Thymus (tissue), 11 donors: ENCODE data around the gene TUBE1. TPM values are rescaled to one million over a fixed set of nuclear protein-coding genes. Genes with fewer than 3 reads are reported as not detected.
"Not testable (repeated sequence)": the region's sequence is repeated elsewhere in the genome, so short reads cannot be mapped to it uniquely, and the experiment has no call there.

Experiments
- DNase-seq, 9 donors: peaks; one replicate each; pipeline ENCODE4 v3.0.0-alpha.2; 2013; ENCODE audit warnings: low spot score in 9 of 9, low read depth in 6 of 9, missing footprints in 1 of 9
- H3K27ac ChIP-seq, 2 donors: one replicate each; pipeline ENCODE4 v1.5.1; 2013; ENCODE audit warnings: control low read depth in 1 of 2, low read depth in 1 of 2, low read length in 1 of 2, mild to moderate bottlenecking in 1 of 2, moderate library complexity in 1 of 2
- H3K27me3 ChIP-seq, 2 donors: one replicate each; pipeline ENCODE4 v1.5.1; 2013; ENCODE audit warnings: low read length in 1 of 2; ENCODE audit not compliant: control insufficient read depth in 2 of 2, insufficient read depth in 1 of 2
- H3K36me3 ChIP-seq, 2 donors: one replicate each; pipeline ENCODE4 v1.5.1; 2013; ENCODE audit warnings: low read length in 1 of 2, mild to moderate bottlenecking in 1 of 2, moderate library complexity in 1 of 2; ENCODE audit not compliant: control insufficient read depth in 2 of 2, insufficient read depth in 2 of 2
- H3K4me1 ChIP-seq, 2 donors: one replicate each; pipeline ENCODE4 v1.5.1; 2013; ENCODE audit warnings: low read length in 2 of 2; ENCODE audit not compliant: control insufficient read depth in 2 of 2, insufficient read depth in 2 of 2
- H3K4me3 ChIP-seq, 2 donors: one replicate each; pipeline ENCODE4 v1.5.1; 2013; ENCODE audit warnings: low read length in 2 of 2, control low read depth in 1 of 2, mild to moderate bottlenecking in 1 of 2
- H3K9me3 ChIP-seq, 2 donors: one replicate each; pipeline ENCODE4 v1.5.1; 2013; ENCODE audit warnings: low read length in 1 of 2, mild to moderate bottlenecking in 1 of 2; ENCODE audit not compliant: control insufficient read depth in 2 of 2, insufficient read depth in 1 of 2
- WGBS: extraction: QIAGEN DNeasy Blood & Tissue Kit; methylation state at CpG from one replicate; pipeline ENCODE4 v1.1.7; 2013; 5-methylcytosine and 5-hydroxymethylcytosine counted together
- polyA plus RNA-seq: library from polyadenylated mRNA; stranded (reverse); fragments of 200-250 nt; gene quantifications from one replicate; pipeline ENCODE4 v1.2.3, GENCODE V29; 2013
- total RNA-seq: library from RNA; stranded (reverse); fragments of 120-200 nt; gene quantifications from one replicate; pipeline ENCODE4 v1.2.4, GENCODE V29; 2013
- donor health status: healthy.

The TUBE1 gene
- total and polyA plus RNA-seq, 2 donors = 14.3 to 24.9 TPM

GRCh38 chr6:112114577-112115223, 27.4 kb upstream of the TUBE1 start:
- WGBS = 98% methylated on average over 3 of the region's 3 CpGs
- H3K27me3 ChIP-seq = no peaks in the 10 kb centered on the region
- H3K36me3 ChIP-seq = no peaks in the 10 kb centered on the region
- no peaks in the 10 kb centered on the region for H3K9me3 ChIP-seq
- H3K4me1 ChIP-seq = no peaks in the 10 kb centered on the region
- DNase-seq = no peak
- H3K4me3 ChIP-seq = no peak overlapping the region
- no peak overlapping the region for H3K27ac ChIP-seq

DNA sequence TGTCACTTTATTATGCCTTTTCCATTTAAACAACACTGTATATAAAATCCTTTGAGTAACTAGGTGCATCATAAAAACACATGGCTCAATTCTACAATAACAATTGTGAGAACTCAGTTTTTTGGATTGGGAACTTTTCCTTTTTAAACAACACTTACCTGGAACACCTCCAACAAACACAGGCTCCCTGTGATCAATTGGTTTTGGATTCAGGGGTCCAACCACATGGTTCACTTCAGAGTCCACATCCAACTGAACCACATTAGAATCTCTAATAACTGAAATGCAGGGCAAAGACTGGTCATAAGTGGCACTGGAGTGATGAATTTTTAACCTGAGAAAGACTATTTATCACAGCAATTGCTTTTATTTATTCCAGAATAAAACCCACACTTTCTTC, 26.6 kb upstream of the TUBE1 start:
- no peak for DNase-seq
- Histone ChIP-seq H3K36me3 (no peaks in the 10 kb centered on the region), H3K27ac (no peak overlapping the region), H3K27me3 (no peaks in the 10 kb centered on the region), H3K4me3 (no peak overlapping the region), H3K9me3 (no peaks in the 10 kb centered on the region), H3K4me1 (no peaks in the 10 kb centered on the region)

DNA sequence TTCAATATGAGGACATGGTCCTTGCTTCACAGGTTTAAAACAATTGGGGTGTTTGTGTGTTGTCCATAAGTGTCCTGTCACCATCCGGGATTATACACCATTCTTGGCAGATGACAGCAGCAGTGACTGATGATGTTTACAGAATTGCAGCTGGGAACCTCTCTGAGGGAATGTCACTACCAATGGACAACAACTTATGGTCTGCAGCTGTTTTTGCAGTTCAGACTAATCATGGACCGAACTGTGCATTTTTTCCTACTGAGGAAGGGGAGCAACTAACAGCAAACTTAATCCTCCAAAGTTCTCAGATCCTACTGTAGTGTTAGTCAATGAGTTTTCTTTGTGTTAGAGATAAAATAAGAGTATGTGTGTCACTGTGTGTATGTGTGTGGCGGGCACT, 26.1 kb upstream of the TUBE1 start:
- H3K9me3 ChIP-seq = no peaks in the 10 kb centered on the region
- H3K27ac ChIP-seq = no peak overlapping the region
- no peak overlapping the region for H3K4me3 ChIP-seq
- no peaks in the 10 kb centered on the region for H3K4me1 ChIP-seq
- no peak for DNase-seq
- H3K27me3 ChIP-seq = no peaks in the 10 kb centered on the region
- no peaks in the 10 kb centered on the region for H3K36me3 ChIP-seq
- 97% methylated on average over 3 of the region's 3 CpGs for WGBS

- Histone ChIP-seq H3K36me3 (no peaks in the 10 kb centered on the region), H3K27ac (no peak overlapping the region), H3K9me3 (no peaks in the 10 kb centered on the region), H3K4me3 (no peak overlapping the region), H3K27me3 (no peaks in the 10 kb centered on the region), H3K4me1 (no peaks in the 10 kb centered on the region)
- 90% methylated on average over 9 of the region's 9 CpGs for WGBS
- DNase-seq = no peak
Measured at GRCh38 chr6:112109262-112109661, 22.0 kb upstream of the TUBE1 start.

GRCh38 chr6:112106562-112106961, 19.3 kb upstream of the TUBE1 start:
- H3K4me1 ChIP-seq = no peaks in the 10 kb centered on the region
- 91% methylated on average over 2 of the region's 2 CpGs for WGBS
- H3K9me3 ChIP-seq = no peaks in the 10 kb centered on the region
- H3K27me3 ChIP-seq = no peaks in the 10 kb centered on the region
- H3K4me3 ChIP-seq = no peak overlapping the region
- no peaks in the 10 kb centered on the region for H3K36me3 ChIP-seq
- H3K27ac ChIP-seq = no peak overlapping the region
- no peak for DNase-seq

DNA sequence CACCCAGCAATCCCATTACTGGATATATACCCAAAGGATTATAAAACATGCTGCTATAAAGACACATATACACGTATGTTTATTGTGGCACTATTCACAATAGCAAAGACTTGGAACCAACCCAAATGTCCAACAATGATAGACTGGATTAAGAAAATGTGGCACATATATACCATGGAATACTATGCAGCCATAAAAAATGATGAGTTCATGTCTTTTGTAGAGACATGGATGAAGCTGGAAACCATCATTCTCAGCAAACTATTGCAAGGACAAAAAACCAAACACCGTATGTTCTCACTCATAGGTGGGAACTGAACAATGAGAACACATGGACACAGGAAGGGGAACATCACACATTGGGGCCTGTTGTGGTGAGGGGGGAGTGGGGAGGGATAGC, 18.7 kb upstream of the TUBE1 start:
- H3K27me3 ChIP-seq, H3K9me3 ChIP-seq, H3K36me3 ChIP-seq, H3K4me3 ChIP-seq, DNase-seq, H3K27ac ChIP-seq, H3K4me1 ChIP-seq: not testable (repeated sequence)
- WGBS = 97% methylated on average over 2 of the region's 2 CpGs

- WGBS = 98% methylated on average over 4 of the region's 4 CpGs
- H3K27me3 ChIP-seq = no peaks in the 10 kb centered on the region
- H3K4me3 ChIP-seq = no peak overlapping the region
- no peak overlapping the region for H3K27ac ChIP-seq
- H3K9me3 ChIP-seq = no peaks in the 10 kb centered on the region
- no peaks in the 10 kb centered on the region for H3K36me3 ChIP-seq
- no peak for DNase-seq
- H3K4me1 ChIP-seq = no peaks in the 10 kb centered on the region
Measured at GRCh38 chr6:112100561-112100960, 13.3 kb upstream of the TUBE1 start.

DNA sequence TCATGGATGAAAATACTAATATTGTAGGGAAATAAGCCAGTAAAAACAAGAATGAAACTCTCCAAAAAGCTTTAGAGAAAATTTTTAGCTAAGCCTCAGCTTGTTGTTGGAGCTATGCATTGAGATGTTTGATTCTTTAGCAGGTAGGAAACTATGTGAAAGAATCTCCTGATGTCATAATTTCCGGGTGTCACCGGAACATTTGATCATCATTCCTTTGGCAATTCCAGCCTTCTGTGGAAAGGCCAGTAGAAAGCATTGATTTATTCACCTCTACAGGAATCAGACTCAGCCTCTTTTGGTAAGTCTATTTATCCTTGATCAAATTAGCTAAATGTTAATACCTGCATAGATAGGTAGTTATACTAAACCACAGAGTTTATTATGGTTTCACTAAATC, 9.6 kb upstream of the TUBE1 start:
- Histone ChIP-seq H3K27me3 (no peaks in the 10 kb centered on the region), H3K4me1 (no peaks in the 10 kb centered on the region), H3K4me3 (no peak overlapping the region), H3K9me3 (no peaks in the 10 kb centered on the region), H3K27ac (no peak overlapping the region), H3K36me3 (no peaks in the 10 kb centered on the region)
- DNase-seq = no peak
- WGBS = over 99% methylated on average over 2 of the region's 2 CpGs

GRCh38 chr6:112087916-112088315, 634 bp upstream of the TUBE1 start:
- WGBS = 34% methylated on average over 7 of the region's 7 CpGs
- no peak for DNase-seq
- peak overlapping the region; percentile 69 to 86 for H3K4me3 ChIP-seq
- peak overlapping the region; percentile 26 to 73 for H3K27ac ChIP-seq
- no peaks in the 10 kb centered on the region for H3K9me3 ChIP-seq
- H3K27me3 ChIP-seq = no peaks in the 10 kb centered on the region
- H3K36me3 ChIP-seq = peaks cover 0 to 5% of the 10 kb centered on the region in 2 donors
- peaks cover 0 to 3% of the 10 kb centered on the region in 2 donors for H3K4me1 ChIP-seq
